ENCODE results near the gene ZNF106.
A peak's percentile ranks its signal among the peaks of the same experiment; 100 is the strongest.

The ZNF106 gene

DNA sequence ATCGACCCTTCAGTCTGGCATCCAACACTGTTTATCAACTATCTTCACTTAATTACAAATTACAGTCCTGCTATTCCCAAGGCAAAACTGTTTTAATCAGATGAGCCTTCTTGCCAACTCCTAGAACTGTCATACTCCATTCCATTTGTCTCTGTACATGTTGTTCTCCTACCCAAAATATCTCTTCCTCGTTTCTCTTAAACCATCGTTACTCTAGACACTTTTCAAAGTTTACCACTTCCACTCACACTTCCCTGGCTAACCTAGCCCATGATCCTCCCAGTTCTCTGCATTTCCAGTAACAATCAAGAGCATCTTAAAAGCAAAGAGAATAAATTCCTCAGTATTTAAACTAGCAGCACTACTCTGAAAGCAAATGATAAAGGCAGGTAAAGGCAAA lies 19.9 kb downstream of the ZNF106 start:
- no peak for DNase-seq

DNA sequence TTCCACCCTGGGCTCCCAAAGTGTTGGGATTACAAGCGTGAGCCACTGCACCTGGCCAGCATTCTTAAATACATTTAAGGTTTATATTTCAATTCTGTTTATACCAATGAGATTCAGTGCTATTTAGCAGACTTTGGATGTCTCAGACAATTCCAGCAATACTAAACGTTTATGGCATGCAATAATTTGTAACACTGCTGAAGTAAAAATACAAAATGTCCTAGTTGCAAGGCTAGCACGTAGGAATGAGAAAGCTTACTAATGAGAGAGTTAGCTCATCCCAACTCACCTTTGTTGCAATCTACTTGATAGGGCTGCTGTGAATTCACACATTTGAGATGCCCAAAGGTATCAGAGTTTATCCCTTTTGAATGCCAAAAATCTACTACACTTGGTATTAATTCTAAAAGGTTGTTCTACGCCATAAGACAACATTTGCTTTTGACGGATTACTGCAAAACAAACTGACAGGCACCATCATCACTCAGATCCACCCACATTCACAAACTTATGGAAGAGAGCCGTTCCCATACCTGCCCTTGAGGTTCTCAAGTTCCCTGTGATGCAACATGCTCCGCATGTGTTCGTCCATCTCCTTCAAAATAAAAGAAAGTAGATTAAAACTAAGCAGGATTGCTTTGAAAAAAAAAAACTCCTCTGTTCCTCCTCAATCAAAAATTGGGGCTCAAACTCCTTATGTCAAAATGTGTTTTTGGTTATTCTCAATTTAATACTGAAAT lies 25.3 kb downstream of the ZNF106 start:
- DNase-seq = no peak

DNA sequence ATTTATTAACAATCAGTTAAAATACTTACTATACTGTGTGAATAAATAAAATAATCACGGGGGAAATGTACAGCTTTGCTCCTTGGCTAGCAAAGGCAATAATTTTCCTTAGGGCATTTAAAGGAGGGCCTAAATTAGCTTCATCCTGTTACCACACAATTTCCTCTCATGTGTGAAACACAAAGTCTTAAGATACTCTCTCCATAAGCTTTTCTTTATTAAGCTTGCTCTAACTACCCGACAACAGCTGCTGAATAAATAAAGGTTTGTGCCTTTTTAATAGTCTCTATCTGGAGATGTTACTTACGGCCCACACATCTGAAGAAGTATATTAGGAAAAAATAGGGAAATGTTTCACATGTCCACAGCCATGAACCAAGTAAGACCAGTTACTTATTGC lies 29.7 kb downstream of the ZNF106 start:
- no peak for DNase-seq

DNA sequence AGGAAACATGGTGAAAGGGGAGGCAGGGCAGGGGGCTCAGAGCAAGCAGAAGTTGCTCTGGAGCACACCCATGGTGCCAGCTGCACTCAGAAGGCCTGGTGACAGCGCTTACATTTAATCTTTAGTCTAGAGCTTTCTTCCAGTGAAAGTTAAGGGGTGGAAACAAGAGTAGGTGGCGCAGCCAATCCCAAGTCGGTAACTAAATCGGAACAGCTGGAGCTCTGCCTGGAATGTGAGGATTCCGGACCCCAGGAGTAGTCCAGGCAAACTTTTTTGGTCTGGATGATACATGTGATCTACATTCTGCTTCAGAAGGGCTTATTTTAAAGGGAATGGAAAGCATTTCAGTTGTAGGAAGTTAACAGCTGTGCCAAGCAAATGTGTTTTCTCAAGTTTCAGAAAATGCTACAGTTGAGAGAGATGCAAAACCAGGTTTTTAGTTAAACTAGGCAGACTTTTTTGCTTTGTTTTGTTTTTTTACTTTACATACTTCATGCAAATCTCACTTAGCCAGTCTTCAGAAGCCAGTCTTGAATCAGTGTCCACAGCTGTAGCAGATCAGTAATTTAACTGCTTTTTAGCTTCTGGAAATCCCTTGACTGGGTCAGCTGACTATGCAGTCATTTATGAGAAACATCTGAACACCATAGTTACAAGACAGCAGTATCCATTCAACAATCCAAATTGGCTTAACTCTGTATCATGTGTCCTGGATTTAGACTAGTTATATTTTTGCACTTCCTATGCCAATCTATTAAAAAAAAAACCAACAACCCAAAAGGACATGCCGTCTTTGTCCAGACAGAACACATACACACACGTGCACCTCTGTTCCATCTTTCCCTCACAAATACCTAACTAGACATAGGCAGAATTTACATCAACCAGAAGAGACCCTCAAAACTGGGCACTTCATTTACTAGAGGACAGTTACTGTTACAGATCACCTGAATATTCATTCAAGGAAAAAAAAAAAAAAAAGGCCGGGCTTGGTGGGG lies 33.2 kb downstream of the ZNF106 start:
- DNase-seq = no peak

DNA sequence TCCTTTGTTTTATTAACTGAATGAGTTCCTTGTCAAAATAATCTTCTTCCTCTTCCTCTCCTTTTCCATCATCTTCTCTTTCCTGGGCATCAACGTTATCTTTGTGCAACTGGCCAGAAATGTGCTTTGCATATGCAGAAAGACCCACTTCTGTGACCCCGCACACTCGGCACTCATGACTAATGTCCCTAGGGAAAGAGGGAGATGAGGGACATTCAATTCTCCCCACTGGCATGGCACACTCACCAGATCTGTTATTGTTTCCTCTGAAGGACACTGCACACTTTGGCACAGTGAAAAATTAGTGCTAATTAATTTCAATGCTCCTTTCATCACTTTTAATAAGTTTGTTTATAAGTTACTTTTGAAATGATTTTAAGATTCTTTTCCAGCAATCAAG lies 34.0 kb downstream of the ZNF106 start:
- no peak for DNase-seq

DNA sequence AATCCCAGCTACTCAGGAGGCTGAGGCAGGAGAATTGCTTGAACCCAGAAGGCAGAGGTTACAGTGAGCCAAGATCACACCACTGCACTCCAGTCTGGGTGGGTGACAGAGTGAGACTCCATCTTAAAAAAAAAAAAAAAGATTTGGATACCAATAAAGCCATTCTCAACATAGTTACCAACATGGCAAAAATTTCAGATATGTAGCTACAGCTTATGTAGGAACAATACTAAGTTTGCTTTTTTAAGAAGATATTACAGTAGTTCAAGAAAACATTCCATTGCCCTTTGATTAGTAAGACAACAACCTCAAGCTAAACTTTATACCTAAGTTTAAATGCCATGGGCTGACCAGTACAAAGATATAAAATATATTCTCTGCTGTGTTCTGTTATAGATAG lies 34.4 kb downstream of the ZNF106 start:
- DNase-seq = no peak

DNA sequence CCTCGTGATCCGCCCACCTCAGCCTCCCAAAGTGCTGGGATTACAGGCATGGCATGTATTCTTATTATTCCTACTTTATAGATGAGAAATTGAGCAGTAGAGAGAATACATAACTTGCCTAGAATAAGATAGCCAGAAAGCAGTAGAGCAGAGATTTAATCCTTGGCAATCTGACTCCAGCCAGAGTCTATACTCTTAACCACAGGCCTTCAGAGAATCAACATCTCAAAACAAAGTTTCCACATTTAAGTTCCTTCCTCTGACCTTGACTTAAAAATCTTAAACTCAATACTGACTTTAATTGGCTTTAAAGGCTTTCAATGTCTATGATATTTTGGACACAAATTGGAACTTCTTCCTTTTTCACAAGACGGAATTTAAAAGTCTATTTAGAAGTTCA lies 37.1 kb downstream of the ZNF106 start:
- no peak for DNase-seq

DNA sequence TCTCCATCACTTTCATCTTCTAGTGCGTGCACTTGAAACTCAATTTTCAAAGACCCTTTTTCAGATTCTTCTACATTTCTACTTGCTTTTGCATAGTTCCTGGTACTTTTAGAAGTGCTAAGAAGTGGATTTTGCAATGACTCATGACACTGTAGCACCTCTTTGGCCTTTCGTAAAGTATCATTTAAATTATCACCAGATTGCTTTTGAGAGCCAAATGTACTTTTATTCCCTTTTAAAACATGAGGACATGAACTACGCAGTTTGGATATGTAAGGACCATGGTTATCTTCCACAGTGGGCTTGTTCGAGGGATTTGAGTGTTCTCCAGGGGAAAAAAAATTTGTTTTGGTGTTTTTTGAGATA lies 40.5 kb downstream of the ZNF106 start:
- no peak for DNase-seq

DNA sequence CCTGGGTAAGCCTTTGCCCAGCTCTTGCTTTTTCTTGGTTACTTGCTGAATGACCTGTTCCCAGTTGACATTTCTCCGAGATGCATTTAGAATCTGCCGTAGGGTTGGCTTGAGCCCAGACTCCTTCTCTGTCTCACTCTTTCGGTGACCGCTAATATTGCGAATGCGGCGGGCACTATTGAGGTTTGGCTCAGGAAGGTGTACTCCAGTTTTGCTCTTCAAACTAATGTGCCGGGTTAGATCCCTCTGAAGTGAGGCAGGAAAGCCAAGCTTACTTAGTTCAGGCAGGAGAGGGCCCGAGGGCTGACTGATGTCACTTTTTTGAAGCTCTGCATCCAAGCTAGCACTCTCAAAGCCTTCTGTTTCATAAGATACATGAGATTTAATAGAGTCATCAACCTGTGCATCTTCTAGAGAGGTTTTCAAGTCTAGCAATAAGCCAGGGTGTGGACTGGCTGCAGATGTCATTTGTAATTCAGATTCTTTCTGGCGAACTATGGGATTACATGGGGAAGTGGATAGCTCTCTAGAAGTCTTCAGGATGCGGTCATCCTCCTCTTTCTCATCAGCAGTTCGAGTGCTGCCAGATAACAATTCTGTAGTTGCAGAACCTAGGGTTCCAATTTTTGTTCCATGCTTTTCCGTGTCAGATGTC lies 41.0 kb downstream of the ZNF106 start:
- no peak for DNase-seq

DNA sequence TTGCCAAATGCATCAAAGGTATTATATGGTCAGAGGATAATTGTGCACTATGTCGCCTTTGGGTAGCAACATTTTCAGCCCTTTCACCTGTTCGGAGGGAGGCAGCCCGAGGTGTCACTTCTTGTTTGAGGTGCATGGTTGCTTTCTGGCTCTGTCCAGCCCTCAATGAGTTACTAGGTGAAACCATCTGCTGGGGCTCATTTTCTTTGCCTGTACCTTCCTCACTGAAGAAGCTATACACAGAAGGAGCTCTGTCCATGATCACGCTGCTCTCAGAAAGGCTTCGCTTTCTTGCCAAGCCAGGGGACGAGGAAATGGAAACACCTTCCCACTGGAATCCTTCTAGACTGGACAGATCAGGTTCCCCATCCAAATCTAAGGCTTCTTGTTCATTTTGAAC lies 42.7 kb downstream of the ZNF106 start:
- DNase-seq = no peak

DNA sequence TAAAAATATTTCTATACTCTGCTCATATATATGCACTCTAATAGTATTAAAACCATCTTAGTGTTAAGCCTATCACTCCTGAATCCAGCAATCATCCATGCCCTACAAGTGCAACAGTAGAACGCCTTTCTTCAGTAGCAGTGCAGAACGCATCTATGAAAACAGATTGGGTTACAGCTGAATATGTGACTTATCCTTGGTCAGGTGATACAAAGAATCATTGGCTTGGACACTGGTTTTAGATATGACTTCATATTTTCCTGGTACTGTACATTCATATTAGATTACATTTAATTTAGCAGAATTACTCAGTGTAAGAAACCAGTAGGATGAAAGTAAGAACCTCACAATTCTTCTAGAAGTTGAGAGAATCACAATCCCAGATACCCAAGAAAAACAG lies 43.3 kb downstream of the ZNF106 start:
- no peak for DNase-seq

DNA sequence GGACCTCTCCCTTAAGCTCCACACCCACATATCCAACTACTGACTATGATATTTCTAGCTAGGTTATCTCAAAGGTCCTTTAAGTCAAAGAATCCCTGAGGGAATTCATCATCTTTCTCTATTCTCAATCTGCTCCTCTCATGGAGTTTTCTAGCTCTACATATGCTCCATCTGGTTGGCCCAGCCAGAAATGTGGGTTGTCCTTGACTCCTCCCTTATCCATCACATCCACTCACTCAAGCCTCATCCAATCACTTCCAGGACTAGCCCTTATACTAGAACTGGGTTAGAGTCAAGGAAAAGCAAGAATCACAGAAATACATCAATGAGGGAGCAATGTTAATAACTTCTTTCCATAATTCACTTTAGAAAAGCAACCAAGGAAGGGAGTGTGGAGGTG lies 45.4 kb downstream of the ZNF106 start:
- no peak for DNase-seq

DNA sequence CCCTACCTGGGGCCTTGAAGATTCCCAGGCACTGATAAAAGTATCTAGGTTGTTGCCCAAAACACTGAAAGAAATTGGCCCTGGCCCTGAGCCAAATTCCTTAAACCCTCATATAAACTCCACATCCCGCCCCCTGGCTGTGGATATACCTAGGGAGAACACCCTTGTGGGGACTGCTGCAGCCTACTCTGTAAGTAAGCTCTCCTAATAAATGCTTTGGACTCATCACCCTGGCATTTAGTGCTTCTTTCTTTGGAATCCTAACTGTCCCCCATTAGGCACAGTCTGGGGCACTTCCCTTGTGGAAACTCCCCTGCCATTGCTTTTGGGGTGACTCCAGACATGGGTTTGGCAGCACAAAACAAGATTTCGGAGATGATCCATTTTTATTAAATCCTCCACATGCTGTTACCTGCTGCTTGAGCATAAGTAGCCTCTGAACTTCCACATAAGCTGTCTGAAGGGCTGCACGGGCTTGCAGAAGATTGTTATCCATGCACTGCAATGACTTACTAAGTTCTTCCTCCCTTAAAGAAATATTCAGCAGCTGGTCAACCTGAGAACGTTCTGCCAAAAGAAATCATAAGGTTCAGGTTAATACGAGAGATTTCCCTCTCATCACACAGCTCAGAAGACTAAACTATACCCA lies 46.4 kb downstream of the ZNF106 start:
- DNase-seq = no peak

DNA sequence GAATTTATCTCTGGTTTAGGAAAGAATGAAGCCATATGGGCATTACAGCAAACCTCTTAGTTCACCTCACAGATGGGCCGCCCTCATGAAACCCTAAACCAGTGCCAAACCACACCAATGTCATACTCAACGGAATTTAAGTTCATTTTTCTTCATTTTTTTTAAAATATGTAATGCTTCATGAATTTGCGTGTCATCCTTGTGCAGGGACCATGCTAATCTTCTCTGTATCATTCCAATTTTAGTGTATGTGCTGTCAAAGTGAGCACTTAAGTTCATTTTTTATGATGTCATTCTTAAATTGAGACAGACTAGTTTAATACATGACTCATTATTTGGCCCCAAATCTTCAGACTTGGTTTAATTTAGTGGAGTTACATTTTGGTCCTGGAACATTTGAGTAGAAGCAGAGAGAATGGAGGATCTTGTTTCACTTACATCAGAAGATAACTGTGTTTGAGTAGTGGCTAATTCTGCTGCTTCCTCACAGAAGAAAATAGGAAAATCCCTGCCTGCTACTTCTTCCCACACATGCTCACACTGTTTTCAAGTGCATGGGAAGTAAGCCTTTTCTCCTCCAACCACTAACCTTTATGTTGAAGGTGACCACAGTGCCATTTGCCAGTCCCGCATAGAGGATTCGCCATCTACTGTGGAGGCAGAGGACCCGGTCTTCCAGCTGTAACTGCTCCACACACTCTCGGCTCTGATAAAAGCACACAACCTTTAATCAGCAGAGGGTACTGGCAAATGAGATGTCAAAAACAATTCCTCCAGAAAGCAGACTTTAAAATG lies 63.3 kb downstream of the ZNF106 start:
- DNase-seq = peak; percentile 1

DNA sequence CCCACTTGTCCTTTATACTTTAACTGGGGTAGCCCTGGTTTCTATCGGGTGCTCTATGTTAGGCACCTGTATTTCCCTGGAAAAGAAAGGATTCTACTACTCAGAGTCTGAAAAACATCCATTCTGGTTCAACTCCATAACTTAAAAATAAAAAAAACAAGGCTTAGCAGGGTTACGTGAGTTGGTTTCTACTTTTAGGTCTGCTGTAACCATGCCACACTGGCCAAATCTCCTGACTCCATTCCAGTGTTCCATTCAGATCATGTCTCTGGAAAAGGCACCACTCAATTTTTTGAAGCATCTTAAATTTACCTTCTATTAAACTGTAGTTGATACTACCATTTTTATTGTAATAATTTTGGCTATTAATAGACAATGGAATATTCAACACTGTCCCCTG lies 69.6 kb downstream of the ZNF106 start:
- DNase-seq = no peak

DNA sequence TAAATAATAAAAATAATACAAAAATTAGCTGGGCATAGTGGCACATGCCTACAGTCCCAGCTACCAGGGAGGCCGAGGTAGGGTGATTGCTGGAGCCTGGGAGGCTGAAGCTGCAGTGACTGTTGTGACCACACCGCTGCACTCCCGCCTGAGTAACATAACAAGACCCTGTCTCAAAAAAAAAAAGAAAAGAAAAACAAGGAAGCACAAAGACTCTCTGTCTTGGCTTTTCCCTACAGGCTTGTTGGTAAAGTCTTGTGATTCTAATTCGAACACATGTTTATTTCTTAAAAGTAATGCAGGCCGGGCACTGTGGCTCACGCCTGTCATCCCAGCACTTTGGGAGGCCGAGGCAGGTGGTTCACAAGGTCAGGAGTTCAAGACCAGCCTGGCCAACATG lies 71.6 kb downstream of the ZNF106 start:
- DNase-seq = no peak

DNA sequence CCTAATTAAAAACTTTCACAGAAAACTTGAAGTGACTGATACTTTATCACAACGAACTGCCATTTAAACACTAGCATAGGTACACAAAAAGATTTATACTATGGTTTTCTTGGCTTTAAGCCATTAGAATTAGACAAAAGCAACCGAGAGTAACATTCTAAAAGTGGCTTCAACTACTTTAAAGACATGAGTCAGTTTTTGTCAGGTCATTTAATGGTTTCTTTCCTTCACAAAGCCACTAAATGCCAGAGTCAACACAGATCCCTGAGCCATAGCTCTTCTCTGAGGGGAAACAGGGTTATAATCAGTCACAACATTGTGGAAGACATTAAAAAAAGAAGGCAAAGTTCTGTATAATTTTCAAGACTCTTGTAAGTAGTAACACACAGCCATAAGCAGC lies 77.0 kb downstream of the ZNF106 start:
- no peak for DNase-seq

DNA sequence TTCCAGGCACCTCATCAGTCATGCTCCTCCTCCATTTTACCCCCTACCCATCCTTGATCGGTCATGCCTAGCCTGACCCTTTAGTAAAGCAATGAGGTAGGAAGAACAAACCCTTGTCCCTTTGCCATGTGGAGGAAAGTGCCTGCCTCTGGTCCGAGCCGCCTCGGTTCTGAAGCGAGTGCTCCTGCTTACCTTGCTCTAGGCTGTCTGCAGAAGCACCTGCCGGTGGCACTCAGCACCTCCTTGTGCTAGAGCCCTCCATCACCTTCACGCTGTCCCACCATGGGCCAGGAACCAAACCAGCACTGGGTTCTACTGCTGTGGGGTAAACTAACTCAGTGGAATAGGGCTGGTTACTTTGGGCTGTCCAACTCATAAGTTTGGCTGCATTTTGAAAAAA lies 79.1 kb downstream of the ZNF106 start:
- DNase-seq = no peak

DNA sequence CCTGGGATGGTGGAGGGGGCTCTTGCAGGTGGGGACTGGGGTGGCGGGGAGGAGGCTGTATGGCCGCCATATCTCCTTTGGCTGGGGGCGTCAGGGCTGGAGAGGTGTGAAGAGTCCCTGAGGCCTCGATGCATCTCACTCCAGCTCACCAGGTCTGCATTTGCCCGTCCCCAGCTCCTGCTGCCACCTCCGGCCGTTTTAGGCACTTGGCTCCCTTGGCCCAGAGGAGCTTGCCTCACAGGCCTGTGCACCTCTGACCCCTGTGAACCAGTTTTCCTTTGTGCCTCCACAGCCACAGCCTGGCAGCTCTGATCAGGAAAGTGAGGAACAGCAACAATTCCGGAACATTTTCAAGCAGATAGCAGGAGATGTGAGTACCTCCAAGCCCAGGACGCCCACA lies 81.9 kb downstream of the ZNF106 start:
- DNase-seq = no peak

DNA sequence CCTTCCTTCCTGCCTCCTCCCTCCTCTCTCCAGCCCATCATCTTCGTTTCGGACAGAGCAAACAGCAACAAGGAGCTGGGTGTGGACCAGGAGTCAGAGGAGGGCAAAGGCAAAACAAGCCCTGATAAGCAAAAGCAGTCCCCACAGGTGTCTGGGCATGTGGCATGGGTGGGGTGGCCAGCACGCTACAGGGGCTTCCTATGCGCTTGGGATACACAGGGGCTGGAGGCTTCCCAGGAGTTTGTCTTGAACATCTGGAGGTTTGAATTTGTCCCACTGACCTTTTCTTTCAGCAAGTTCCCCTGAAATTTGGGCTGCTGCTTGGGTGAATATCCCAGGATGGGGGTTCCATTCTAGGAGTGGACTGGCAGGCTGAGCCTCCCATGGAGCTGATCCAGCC lies 82.8 kb downstream of the ZNF106 start:
- no peak for DNase-seq

DNA sequence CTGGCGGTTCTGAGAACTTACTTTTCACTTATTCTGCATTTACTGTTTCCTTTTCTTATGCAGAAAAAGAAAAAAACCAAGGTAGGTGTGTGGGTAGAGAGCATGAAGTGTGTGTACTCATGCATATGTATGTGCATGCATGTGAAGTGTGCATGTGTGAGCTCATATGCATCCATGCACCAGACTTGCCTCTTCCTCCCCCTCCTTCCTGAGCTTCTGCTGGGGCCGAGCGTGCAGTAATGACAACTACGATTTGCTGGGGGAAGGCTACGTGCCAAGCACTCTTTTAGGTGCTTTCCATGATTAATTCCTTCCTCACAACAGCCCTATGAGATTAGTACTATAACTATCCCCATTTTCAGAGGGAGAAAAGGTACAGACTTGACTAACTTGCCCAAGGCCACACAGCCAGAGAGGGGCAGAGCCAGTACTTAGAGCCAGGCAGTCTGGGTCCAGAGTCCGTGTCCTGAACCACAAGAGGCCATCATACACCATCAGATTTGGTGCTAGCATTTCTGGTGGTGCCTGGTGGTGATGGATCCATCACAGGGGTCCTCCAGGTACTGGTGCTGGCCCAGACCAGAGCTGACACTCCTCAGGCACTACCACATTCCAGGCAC lies 85.0 kb downstream of the ZNF106 start:
- no peak for DNase-seq

All from NCI-H226 (cell line).